Lower lobe of right lung (tissue), 2 donors: Measurements from ENCODE around the gene SRRM3. TPM values are rescaled to one million over a fixed set of nuclear protein-coding genes. Genes with fewer than 3 reads are reported as not detected.
"Not testable (repeated sequence)": the region's sequence is repeated elsewhere in the genome, so short reads cannot be mapped to it uniquely, and the experiment has no call there.

Experiments used
- ATAC-seq, 2 donors: fragments of 200-7000 bp; cut with Tn5 transposase; one replicate each; pipeline ENCODE4 v1.9.1; 2020 to 2022; ENCODE audit warnings: mild to moderate bottlenecking in 2 of 2, moderate library complexity in 2 of 2
- DNase-seq: peaks from one replicate; pipeline ENCODE4 v3.0.0-alpha.2; 2020
- H3K27ac ChIP-seq: fragments of 200-600 bp; one replicate; pipeline ENCODE4 v1.8.0; 2022
- H3K27me3 ChIP-seq: fragments of 200-600 bp; one replicate; pipeline ENCODE4 v1.8.0; 2022; ENCODE audit warnings: low read depth
- H3K36me3 ChIP-seq: fragments of 200-600 bp; one replicate; pipeline ENCODE4 v1.8.0; 2022; ENCODE audit warnings: mild to moderate bottlenecking
- H3K4me1 ChIP-seq: fragments of 200-600 bp; one replicate; pipeline ENCODE4 v1.8.0; 2022
- H3K4me3 ChIP-seq: fragments of 200-600 bp; one replicate; pipeline ENCODE4 v1.8.0; 2022; ENCODE audit warnings: mild to moderate bottlenecking
- H3K9me3 ChIP-seq: fragments of 200-600 bp; one replicate; pipeline ENCODE4 v1.8.0; 2022
- CTCF ChIP-seq: fragments of 200-600 bp; IDR thresholded peaks from one replicate; pipeline ENCODE4 v1.8.0; 2022; ENCODE audit warnings: antibody characterized with exemption, mild to moderate bottlenecking
- intact Hi-C: fragments of 100-400 bp; cut with DNase I; formaldehyde crosslinking; loops from one replicate; pipeline ENCODE4 v1.11.0; 2022
- total RNA-seq: library from RNA; stranded (reverse); fragmentation: NEBNext Ultra II Directional; extraction: Animal tissue kit (Norgen Biotek cat#: 25700); gene quantifications from one replicate; pipeline ENCODE4 v1.2.1, GENCODE V29; 2021
- donor health status: DM: no; HTN: yes; CAD: no; lungs with severe emphysema.

The SRRM3 gene
- total RNA-seq, 1 donor from 2014 or later, result 0.86 TPM

DNA sequence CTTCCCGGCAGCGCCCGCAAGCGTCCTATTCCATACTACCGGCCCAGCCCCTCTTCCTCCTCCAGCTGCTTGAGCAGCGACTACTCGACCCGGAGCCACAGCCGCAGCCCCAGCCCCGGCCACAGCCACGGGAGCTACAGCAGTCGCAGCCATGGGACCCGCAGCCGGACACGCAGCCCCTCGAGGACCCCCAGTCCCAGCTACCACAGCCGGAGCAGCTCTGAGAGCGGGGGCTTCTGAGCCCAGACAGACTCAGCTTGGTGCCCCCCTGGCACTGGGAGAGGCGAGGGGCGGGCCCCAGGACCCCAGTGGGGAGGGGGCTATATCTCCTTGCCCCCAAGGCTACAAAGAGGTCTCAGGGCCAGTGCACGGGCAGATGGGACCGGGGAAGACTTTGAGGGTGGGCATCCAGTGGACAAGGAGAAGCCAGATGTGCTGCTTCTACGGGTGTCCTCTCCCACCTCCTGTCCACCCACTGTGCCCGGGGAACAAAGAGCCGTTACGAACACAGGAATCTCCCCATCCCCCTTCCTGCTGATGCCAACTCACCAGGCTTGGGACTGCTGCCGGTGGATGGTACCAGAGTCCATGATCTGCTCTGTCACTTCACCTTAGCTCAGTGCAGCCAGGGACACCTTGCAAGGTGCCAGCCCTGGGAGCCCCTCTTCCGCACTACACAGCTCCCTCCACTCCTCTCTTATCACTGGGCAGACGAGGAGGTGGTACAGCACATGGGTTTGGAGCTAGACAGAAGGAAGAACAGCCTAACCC lies 84.1 kb downstream of the SRRM3 start:
- no peak overlapping the region for H3K4me3 ChIP-seq
- intact Hi-C loops, result no loop called here

DNA sequence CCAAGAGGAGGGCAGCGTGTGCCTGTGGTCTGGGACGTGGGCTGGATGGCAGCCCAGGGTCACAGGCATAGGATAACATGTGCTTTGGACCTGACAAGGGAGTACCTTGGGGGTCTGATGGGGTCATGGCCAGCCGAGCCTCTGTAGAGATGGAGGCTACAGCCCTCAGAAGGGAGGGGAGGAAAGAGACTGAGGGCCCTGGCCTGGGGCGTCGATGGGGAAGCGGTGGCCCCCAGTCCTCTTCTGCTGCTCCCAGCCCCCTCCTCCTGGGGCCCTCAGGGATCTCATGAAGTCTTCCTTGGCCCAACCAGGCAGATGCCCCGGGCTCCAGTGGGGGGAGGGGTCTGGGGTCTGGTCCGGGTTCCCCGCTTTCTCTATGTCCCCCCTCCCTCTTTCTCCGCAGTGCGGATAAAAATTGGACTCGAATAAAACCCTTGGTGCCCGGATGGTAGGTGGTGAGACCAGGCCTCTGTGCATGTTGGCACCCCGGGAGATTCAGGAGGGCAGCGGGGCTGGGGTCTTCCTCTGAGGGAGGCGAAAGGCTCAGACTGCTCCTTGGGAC lies 85.2 kb downstream of the SRRM3 start:
- H3K4me3 ChIP-seq, result no peak overlapping the region
- H3K27me3 ChIP-seq, result peaks cover 22% of the 10 kb centered on the region
- H3K4me1 ChIP-seq, result peaks cover 11% of the 10 kb centered on the region
- intact Hi-C loops, result no loop called here
- H3K36me3 ChIP-seq, result no peaks in the 10 kb centered on the region
- DNase-seq, result no peak
- H3K9me3 ChIP-seq, result no peaks in the 10 kb centered on the region
- no peak for TF ChIP-seq CTCF
- no peak for ATAC-seq
- H3K27ac ChIP-seq, result no peak overlapping the region

More for the DNA sequence above, 84.1 kb downstream of the SRRM3 start:
- H3K27ac ChIP-seq, result no peak overlapping the region
- no peak for DNase-seq
- ATAC-seq, result no peak
- no peak for TF ChIP-seq CTCF
- H3K4me1 ChIP-seq, result no peaks in the 10 kb centered on the region
- H3K36me3 ChIP-seq, result no peaks in the 10 kb centered on the region
- H3K27me3 ChIP-seq, result peaks cover 23% of the 10 kb centered on the region
- H3K9me3 ChIP-seq, result no peaks in the 10 kb centered on the region

DNA sequence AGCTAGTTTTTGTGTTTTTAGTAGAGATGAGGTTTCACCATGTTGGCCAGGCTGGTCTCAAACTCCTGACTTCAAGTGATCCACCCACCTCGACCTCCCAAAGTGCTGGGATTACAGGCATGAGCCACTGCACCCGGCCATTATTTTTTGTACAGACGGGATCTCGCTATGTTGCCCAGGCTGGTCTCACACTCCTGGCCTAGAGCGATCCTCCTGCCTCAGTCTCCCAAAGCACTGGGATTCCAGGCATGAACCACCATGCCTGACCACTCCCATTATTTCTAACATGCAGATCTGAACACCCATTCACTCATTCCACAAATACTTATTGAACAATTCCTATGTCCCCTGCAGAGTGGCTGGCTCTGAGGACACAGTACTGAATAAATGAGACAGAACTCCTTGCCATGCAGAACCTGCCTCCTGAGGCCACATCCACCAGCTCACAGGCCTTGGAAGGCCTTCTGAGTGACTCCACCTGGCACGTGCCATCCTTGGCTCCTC lies 89.2 kb downstream of the SRRM3 start:
- H3K9me3 ChIP-seq, ATAC-seq, H3K27me3 ChIP-seq, H3K36me3 ChIP-seq, H3K4me3 ChIP-seq, intact Hi-C loops, DNase-seq: not testable (repeated sequence)
- Histone ChIP-seq H3K4me1 (peaks cover 51% of the 10 kb centered on the region), H3K27ac (peak overlapping the region; percentile 91)

- DNase-seq (peak; percentile 91), ATAC-seq (peak; percentile 91 to 93)
- Histone ChIP-seq H3K4me3 (peak overlapping the region; percentile 50), H3K27ac (peak overlapping the region; percentile 91), H3K27me3 (no peaks in the 10 kb centered on the region), H3K36me3 (no peaks in the 10 kb centered on the region), H3K9me3 (no peaks in the 10 kb centered on the region), H3K4me1 (peaks cover 58% of the 10 kb centered on the region)
- intact Hi-C loops, result no loop called here
- peak; percentile 98 for TF ChIP-seq CTCF
Observed at GRCh38 chr7:76291351-76292212, 89.9 kb downstream of the SRRM3 start.

DNA sequence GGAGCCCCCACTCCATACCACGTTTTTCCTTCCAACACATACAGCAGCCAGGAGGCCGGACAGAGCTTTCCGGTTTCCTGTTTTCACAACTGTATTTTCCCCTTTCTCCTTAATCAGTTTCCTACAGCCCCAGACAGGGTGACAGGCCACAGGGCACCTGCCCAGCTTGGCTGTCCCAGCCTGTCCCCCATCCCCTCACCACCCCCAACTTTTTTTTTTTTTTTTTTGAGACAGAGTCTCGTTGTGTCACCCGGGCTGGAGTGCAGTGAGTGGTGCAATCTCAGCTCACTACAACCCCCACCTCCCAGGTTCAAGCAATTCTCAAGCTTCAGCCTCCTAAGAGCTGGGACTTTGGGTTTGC lies 90.5 kb downstream of the SRRM3 start:
- intact Hi-C loops, result no loop called here
- Histone ChIP-seq H3K36me3 (no peaks in the 10 kb centered on the region), H3K27ac (peak overlapping the region; percentile 91), H3K9me3 (no peaks in the 10 kb centered on the region), H3K27me3 (no peaks in the 10 kb centered on the region), H3K4me3 (peak overlapping the region; percentile 50), H3K4me1 (peaks cover 64% of the 10 kb centered on the region)
- DNase-seq (no peak), ATAC-seq (peak; percentile 22 to 33)
- TF ChIP-seq CTCF, result no peak

DNA sequence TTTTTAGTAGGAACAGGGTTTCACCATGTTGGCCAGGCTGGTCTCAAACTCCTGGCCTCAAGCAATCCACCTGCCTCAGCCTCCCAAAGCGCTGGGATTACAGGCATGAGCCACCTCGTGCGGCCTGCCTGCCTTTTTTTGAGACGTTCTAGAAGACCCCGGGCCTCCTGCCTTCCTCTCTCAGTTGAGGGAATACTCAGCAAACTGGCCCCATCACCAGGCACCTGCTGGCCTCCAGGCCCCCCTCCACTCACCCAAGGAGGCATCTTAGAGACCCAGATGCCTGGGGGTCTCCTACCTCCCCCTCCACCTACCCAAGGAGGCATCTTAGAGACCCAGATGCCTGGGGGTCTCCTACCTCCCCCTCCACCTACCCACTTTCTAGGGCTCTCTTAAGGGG lies 91.2 kb downstream of the SRRM3 start:
- H3K27me3 ChIP-seq, DNase-seq, H3K4me3 ChIP-seq, H3K36me3 ChIP-seq, intact Hi-C loops, H3K9me3 ChIP-seq, ATAC-seq: not testable (repeated sequence)
- H3K27ac ChIP-seq, result peak overlapping the region; percentile 91
- peaks cover 64% of the 10 kb centered on the region for H3K4me1 ChIP-seq
